B cell (primary cell): ENCODE measurements around the gene UCP2. TPM values are rescaled to one million over a fixed set of nuclear protein-coding genes. Genes with fewer than 3 reads are reported as not detected.

Experiments
- ATAC-seq: fragments of 200-7000 bp; cut with Tn5 transposase; one replicate; pipeline ENCODE4 v1.10.0; 2021; ENCODE audit warnings: low read depth, mild to moderate bottlenecking, moderate number of reproducible peaks, moderate library complexity
- CTCF ChIA-PET: fragments of 350-600 bp; sonication (Branson Sonifier 250); formaldehyde crosslinking; loops from one replicate; lab custom pipeline; 2021; ENCODE audit warnings: antibody characterized with exemption, inconsistent platforms; lab: Charles Lee
- POLR2A ChIA-PET: fragments of 350-600 bp; sonication (Branson Sonifier 250); formaldehyde crosslinking; loops from one replicate; lab custom pipeline; 2021; ENCODE audit warnings: antibody characterized with exemption; lab: Charles Lee
- DNase-seq: peaks from one replicate; pipeline ENCODE4 v3.0.0; 2013
- H2AFZ ChIP-seq: 2 replicates; pipeline ENCODE4 v1.6.1; 2012; ENCODE audit warnings: mild to moderate bottlenecking, low read depth, low read length; ENCODE audit not compliant: insufficient read depth, poor library complexity, severe bottlenecking
- H3K27ac ChIP-seq, 2 donors: 1 replicate in 1 of 2; 2 replicates in 1 of 2; pipeline ENCODE4 v1.5.1; 2012 to 2013; ENCODE audit warnings: low read length in 2 of 2, mild to moderate bottlenecking in 2 of 2, moderate library complexity in 1 of 2
- H3K27me3 ChIP-seq, 4 experiments: fragments of 200-600 bp in 1 of 4; sonication (generic) in 1 of 4; replicated peaks in 1 of 4; 1 replicate in 2 of 4; 2 replicates in 2 of 4; pipeline versions ENCODE4 v1.6.1 to v1.7.0; 2013 to 2016; ENCODE audit warnings: low read length in 3 of 4, mild to moderate bottlenecking in 2 of 4, mixed read lengths in 1 of 4, moderate library complexity in 1 of 4; ENCODE audit not compliant: insufficient read depth in 4 of 4, control insufficient read depth in 3 of 4; ENCODE audit errors: control extremely low read depth in 1 of 4
- H3K36me3 ChIP-seq, 2 experiments: replicated peaks in 1 of 2; 1 replicate in 1 of 2; 2 replicates in 1 of 2; pipeline versions ENCODE4 v1.6.1 to v1.7.1; 2013; ENCODE audit warnings: low read length in 1 of 2; ENCODE audit not compliant: insufficient read depth in 2 of 2, control insufficient read depth in 1 of 2; ENCODE audit errors: control extremely low read depth in 1 of 2, extremely low read depth in 1 of 2
- H3K4me1 ChIP-seq, 2 donors: fragments of 200-600 bp in 1 of 2; sonication (generic) in 1 of 2; 1 replicate in 1 of 2; 2 replicates in 1 of 2; pipeline versions ENCODE4 v1.5.1 to v1.6.1; 2013 to 2017; ENCODE audit warnings: low read length in 2 of 2; ENCODE audit not compliant: control insufficient read depth in 2 of 2, insufficient read depth in 2 of 2
- H3K4me2 ChIP-seq: replicated peaks from 2 replicates; pipeline ENCODE3; 2012; ENCODE audit warnings: mild to moderate bottlenecking, low read depth, low read length; ENCODE audit not compliant: poor library complexity, severe bottlenecking
- H3K4me3 ChIP-seq, 5 experiments: fragments of 200-600 bp in 1 of 5; sonication (generic) in 1 of 5; 1 replicate in 3 of 5; 2 replicates in 2 of 5; pipeline versions ENCODE4 v1.5.1 to v1.7.0; 2011 to 2016; ENCODE audit warnings: low read length in 4 of 5, mild to moderate bottlenecking in 4 of 5, low read depth in 2 of 5, control low read depth in 1 of 5, moderate library complexity in 1 of 5; ENCODE audit not compliant: insufficient read depth in 1 of 5; ENCODE audit errors: control extremely low read depth in 1 of 5, extremely low read depth in 1 of 5
- H3K79me2 ChIP-seq: fragments of 200-600 bp; sonication (generic); one replicate; pipeline ENCODE4 v1.6.0; 2016; ENCODE audit warnings: low read length; ENCODE audit not compliant: control insufficient read depth, insufficient read depth
- H3K9ac ChIP-seq: fragments of 200-600 bp; sonication (generic); 2 replicates; pipeline ENCODE4 v1.6.1; 2017; ENCODE audit warnings: mild to moderate bottlenecking, low read length, moderate library complexity
- H3K9me3 ChIP-seq, 3 donors: one replicate each; pipeline versions ENCODE4 v1.6.1 to v1.7.1; 2013; ENCODE audit warnings: low read length in 2 of 3; ENCODE audit not compliant: control insufficient read depth in 2 of 3, insufficient read depth in 1 of 3; ENCODE audit errors: control extremely low read depth in 1 of 3
- H4K20me1 ChIP-seq: 2 replicates; pipeline ENCODE4 v1.6.0; 2012; ENCODE audit warnings: mild to moderate bottlenecking, low read length; ENCODE audit not compliant: insufficient read depth, control insufficient read depth, poor library complexity, severe bottlenecking
- H3K27ac Mint-ChIP-seq: one replicate; pipeline ENCODE4 v1.8.0; 2021; ENCODE audit warnings: mixed read lengths
- H3K27me3 Mint-ChIP-seq: one replicate; pipeline ENCODE4 v1.8.0; 2021; ENCODE audit warnings: mixed read lengths
- H3K4me1 Mint-ChIP-seq: one replicate; pipeline ENCODE4 v1.8.0; 2021; ENCODE audit warnings: mixed read lengths
- H3K4me3 Mint-ChIP-seq: one replicate; pipeline ENCODE4 v1.8.0; 2021; ENCODE audit warnings: mixed read lengths
- H3K9me3 Mint-ChIP-seq: one replicate; pipeline ENCODE4 v1.8.0; 2022; ENCODE audit warnings: mixed read lengths; ENCODE audit not compliant: insufficient read depth
- CTCF ChIP-seq: fragments of 200-600 bp; IDR thresholded peaks from one replicate; pipeline ENCODE4 v1.8.0; 2022; ENCODE audit warnings: antibody characterized with exemption, mild to moderate bottlenecking
- EZH2 ChIP-seq: IDR thresholded peaks from 2 replicates; pipeline ENCODE4 v1.6.1; 2012; ENCODE audit warnings: borderline replicate concordance, low read depth, mild to moderate bottlenecking, moderate library complexity, low read length; ENCODE audit not compliant: insufficient read depth, poor library complexity, severe bottlenecking
- WGBS: methylation state at CpG from one replicate; pipeline ENCODE4 v1.1.5; 2013; ENCODE audit warnings: missing lambda C conversion rate; ENCODE audit not compliant: insufficient coverage; 5-methylcytosine and 5-hydroxymethylcytosine counted together
- intact Hi-C: fragments of 100-400 bp; cut with micrococcal nuclease; formaldehyde crosslinking; loops from one replicate; pipeline ENCODE4 v1.10.0; 2022
- polyA plus RNA-seq: library from polyadenylated mRNA; depleted of rRNA; stranded (reverse); fragments of >200 nt; gene quantifications from 2 replicates; pipeline ENCODE4 v1.2.3, GENCODE V29; 2012
- total RNA-seq, 2 donors: library from RNA; stranded (reverse); fragments of 120-200 nt in 1 of 2; gene quantifications; 1 replicate in 1 of 2; 2 replicates in 1 of 2; pipeline versions ENCODE4 v1.2.3 to v1.2.4, GENCODE V29; 2013 to 2022

UCP2 gene
- total and polyA plus RNA-seq, 2 donors (not counting 1 experiment from before 2014, with no cell fraction given), result 613 to 697 TPM

GRCh38 chr11:74009675-74010305 is 27.1 kb upstream of the UCP2 start:
- Histone ChIP-seq H3K9me3 (no peaks in the 10 kb centered on the region), H3K4me2 (peak overlapping the region; percentile 55), H3K27ac (peak overlapping the region in 1 of 2 donors; percentile 90), H3K27me3 (no peaks in the 10 kb centered on the region), H3K36me3 (peaks cover 0 to 5% of the 10 kb centered on the region in 2 experiments), H3K9ac (no peak overlapping the region), H2AFZ (no peak overlapping the region), H3K4me1 (peaks cover 65 to 72% of the 10 kb centered on the region in 2 donors), H4K20me1 (no peaks in the 10 kb centered on the region), H3K4me3 (no peak overlapping the region), H3K79me2 (peaks cover 7% of the 10 kb centered on the region)
- TF ChIP-seq EZH2 (no peak), CTCF (no peak)
- ATAC-seq (no peak), DNase-seq (no peak)
- intact Hi-C loops, result no loop called here
- no peaks in the 10 kb centered on the region for H3K27me3 Mint-ChIP-seq
- peak overlapping the region; percentile 97 for H3K27ac Mint-ChIP-seq
- peak overlapping the region; percentile 46 for H3K4me3 Mint-ChIP-seq
- H3K9me3 Mint-ChIP-seq, result no peaks in the 10 kb centered on the region
- ChIA-PET CTCF (interaction anchor here (0.8 to 2.6 kb wide), 5 partner anchors 11 to 46 kb away, joined by 3 to 12 read pairs (median 3); no protein-coding TSS in a partner anchor), POLR2A (interaction anchor here (1.0 to 2.7 kb wide), 3 partner anchors 10 to 28 kb away, joined by 4 to 56 read pairs (median 14); partner anchors contain the start of gene UCP2)
- H3K4me1 Mint-ChIP-seq, result peaks cover 77% of the 10 kb centered on the region
- WGBS, result no CpG with 5 or more reads among the region's 5 CpGs

- Histone ChIP-seq H4K20me1 (no peaks in the 10 kb centered on the region), H3K27me3 (no peaks in the 10 kb centered on the region), H3K9me3 (no peaks in the 10 kb centered on the region), H3K4me3 (no peak overlapping the region), H3K9ac (no peak overlapping the region), H3K79me2 (peaks cover 7% of the 10 kb centered on the region), H3K4me2 (no peak overlapping the region), H3K4me1 (peaks cover 61 to 68% of the 10 kb centered on the region in 2 donors), H3K36me3 (peaks cover 0 to 5% of the 10 kb centered on the region in 2 experiments), H2AFZ (no peak overlapping the region), H3K27ac (no peak overlapping the region)
- intact Hi-C loops, result no loop called here
- ChIA-PET POLR2A (no interaction called here), CTCF (interaction anchor here (1.1 kb wide), 1 partner anchor 8 kb away, joined by 3 read pairs; no protein-coding TSS in a partner anchor)
- Mint-ChIP-seq H3K4me1 (peaks cover 72% of the 10 kb centered on the region), H3K27me3 (no peaks in the 10 kb centered on the region), H3K9me3 (no peaks in the 10 kb centered on the region), H3K27ac (peak overlapping the region; percentile 57), H3K4me3 (no peak overlapping the region)
- WGBS, result no CpG with 5 or more reads among the region's 3 CpGs
- DNase-seq (no peak), ATAC-seq (no peak)
- no peak for TF ChIP-seq EZH2
- no peak for TF ChIP-seq CTCF
Observed at GRCh38 chr11:74009230-74009547, 26.5 kb upstream of the UCP2 start.
